RWPE1 (cell line): ENCODE data around the gene TNFRSF14.
A peak's percentile ranks its signal among the peaks of the same experiment; 100 is the strongest.

ENCODE experiments used
- CTCF ChIA-PET: fragments of 350-600 bp; sonication (Branson Sonifier 250); formaldehyde crosslinking; extraction: SDS; loops from one replicate; lab custom pipeline; 2021; lab: Yijun Ruan, JAX
- POLR2A ChIA-PET: fragments of 400-600 bp; formaldehyde crosslinking; extraction: SDS; loops from one replicate; lab custom pipeline; 2020; ENCODE audit warnings: antibody characterized with exemption; ENCODE audit not compliant: low non-redundant PET; lab: Yijun Ruan, JAX
- DNase-seq: peaks from one replicate; pipeline ENCODE4 v3.0.0; 2012; ENCODE audit warnings: low spot score
- H3K27ac ChIP-seq: fragments of 450-650 bp; 2 replicates; pipeline ENCODE4 v1.5.1; 2017
- CTCF ChIP-seq: fragments of 450-650 bp; conservative IDR thresholded peaks from 2 replicates; pipeline ENCODE4 v1.5.1; 2017; ENCODE audit warnings: low read depth, mild to moderate bottlenecking

The TNFRSF14 gene

GRCh38 chr1:2538872-2539271 lies 17.3 kb upstream of the TNFRSF14 start:
- H3K27ac ChIP-seq, result no peak overlapping the region
- POLR2A ChIA-PET, result no interaction called here
- CTCF ChIA-PET, result no interaction called here
- TF ChIP-seq CTCF, result no peak
- no peak for DNase-seq

GRCh38 chr1:2539312-2539907 lies 16.8 kb upstream of the TNFRSF14 start:
- H3K27ac ChIP-seq, result no peak overlapping the region
- POLR2A ChIA-PET, result no interaction called here
- CTCF ChIA-PET, result interaction anchor here (0.5 kb wide), 1 partner anchor 551 kb away, joined by 3 read pairs; no protein-coding TSS in a partner anchor
- no peak; the same call in 1 of the 2 replicates for TF ChIP-seq CTCF
- DNase-seq, result no peak

DNA sequence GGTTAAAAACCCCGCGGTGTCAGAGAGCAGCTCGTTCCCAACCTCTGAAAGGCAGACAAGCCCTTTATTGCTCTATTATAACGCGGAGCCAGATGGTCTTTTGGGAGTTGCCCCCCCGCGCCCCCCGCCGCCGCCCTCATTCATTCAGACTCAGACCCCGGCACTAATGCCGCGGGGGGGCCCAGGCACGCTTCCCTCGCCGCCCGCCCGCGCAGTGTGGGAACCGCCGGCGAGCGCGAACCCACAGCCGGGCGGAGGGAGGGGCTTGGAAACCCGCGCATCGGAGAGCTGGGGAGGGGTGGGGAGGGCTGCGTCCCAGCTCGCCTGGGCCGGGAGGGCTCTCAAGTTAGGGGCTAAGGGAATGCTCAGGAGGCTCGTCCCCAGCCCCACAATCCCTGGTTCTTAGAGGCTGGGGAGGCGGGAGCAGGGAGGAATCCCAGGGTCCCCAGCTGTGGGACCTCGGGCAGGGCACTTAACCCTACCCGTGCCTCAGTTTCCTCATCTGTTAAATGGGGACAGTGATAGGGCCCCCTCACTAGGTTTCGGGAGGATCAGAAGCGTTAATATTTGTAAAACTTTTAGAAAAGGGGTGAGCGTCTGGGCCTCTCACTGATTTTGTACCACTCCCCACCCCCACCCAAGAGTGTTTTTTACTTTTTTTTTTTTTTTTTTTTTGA lies 15.2 kb upstream of the TNFRSF14 start:
- peak overlapping the region; percentile 83 for H3K27ac ChIP-seq
- POLR2A ChIA-PET, result interaction anchor here (0.6 kb wide), 1 partner anchor 51 kb away, joined by 3 read pairs; no protein-coding TSS in a partner anchor
- TF ChIP-seq CTCF, result no peak
- CTCF ChIA-PET, result no interaction called here
- no peak for DNase-seq

- no peak for DNase-seq
- H3K27ac ChIP-seq, result peak overlapping the region; percentile 83
- TF ChIP-seq CTCF, result no peak
- CTCF ChIA-PET, result interaction anchor here (1.0 kb wide), 1 partner anchor 9 kb away, joined by 3 read pairs; no protein-coding TSS in a partner anchor
- POLR2A ChIA-PET, result interaction anchor here (0.6 kb wide), 1 partner anchor 52 kb away, joined by 3 read pairs; no protein-coding TSS in a partner anchor
Observed at GRCh38 chr1:2541619-2542245, 14.4 kb upstream of the TNFRSF14 start.

DNA sequence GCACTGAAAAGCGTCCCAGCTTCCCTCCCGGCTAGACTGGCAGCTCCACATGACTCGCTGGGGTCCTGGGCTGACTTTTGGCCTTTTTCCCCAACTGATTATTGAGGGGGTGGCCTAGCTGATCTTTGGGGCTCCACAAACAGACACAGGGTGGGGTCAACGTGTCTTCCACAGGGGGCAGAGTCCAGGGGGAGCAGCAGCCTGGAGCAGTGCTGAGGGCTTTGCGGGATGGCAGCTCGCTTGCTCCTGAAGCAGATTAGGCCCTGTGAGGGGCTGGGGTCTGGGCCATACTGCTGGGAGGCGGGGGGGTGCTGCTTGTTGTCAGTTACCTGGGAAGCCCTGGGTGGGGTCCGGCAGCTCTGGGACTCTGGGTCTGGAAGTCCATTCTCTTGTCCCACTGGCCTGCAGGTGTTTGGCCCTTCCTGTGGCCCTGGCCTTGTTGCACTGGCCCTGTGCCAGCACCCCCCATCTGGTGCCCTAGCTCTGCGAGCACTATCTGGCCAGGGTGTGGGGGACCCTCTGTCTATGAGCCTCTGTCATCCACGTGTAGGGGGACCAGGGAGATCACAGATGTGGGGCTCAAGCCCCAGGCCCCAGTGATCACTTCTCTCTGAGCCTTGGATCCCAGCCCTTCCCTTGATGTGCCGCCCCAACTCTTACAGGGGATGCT lies 13.8 kb upstream of the TNFRSF14 start:
- DNase-seq, result no peak
- ChIA-PET POLR2A (no interaction called here), CTCF (interaction anchor here (1.0 to 1.7 kb wide), 2 partner anchors 10 kb away, joined by 3 to 6 read pairs; no protein-coding TSS in a partner anchor)
- H3K27ac ChIP-seq, result peak overlapping the region; percentile 83
- no peak for TF ChIP-seq CTCF
